Measurements from ENCODE around the gene GOLGA8A.

GOLGA8A gene

GRCh38 chr15:34437687-34438086 is at the start of gene GOLGA8A:
GOLGA8A (minus strand) TSS chr15:34437808; CDS start chr15:34389691, 48,117 bp downstream.
- TF ChIP-seq CTCF (IDR thresholded peaks at IDR 0.05; ENCODE audit: low read depth, low read length) = no peak
- H3K4me3 ChIP-seq (ENCODE audit: low read depth, low read length) = peak within 1 kb of the TSS; percentile 62

GRCh38 chr15:34483644-34484043 is 46.0 kb upstream of the GOLGA8A start:
- TF ChIP-seq CTCF (IDR thresholded peaks at IDR 0.05; ENCODE audit: low read depth, low read length) = no peak
- no peak overlapping the region for H3K4me3 ChIP-seq (ENCODE audit: low read depth, low read length)

GRCh38 chr15:34481370-34481769 is 43.8 kb upstream of the GOLGA8A start:
- no peak overlapping the region for H3K4me3 ChIP-seq (ENCODE audit: low read depth, low read length)
- no peak for TF ChIP-seq CTCF (IDR thresholded peaks at IDR 0.05; ENCODE audit: low read depth, low read length)

- no peak overlapping the region for H3K4me3 ChIP-seq (ENCODE audit: low read depth, low read length)
- no peak for TF ChIP-seq CTCF (IDR thresholded peaks at IDR 0.05; ENCODE audit: low read depth, low read length)
Measured at GRCh38 chr15:34473840-34474239, 36.2 kb upstream of the GOLGA8A start.

- H3K4me3 ChIP-seq (ENCODE audit: low read depth, low read length) = no peak overlapping the region
- TF ChIP-seq CTCF (IDR thresholded peaks at IDR 0.05; ENCODE audit: low read depth, low read length) = no peak
Measured at GRCh38 chr15:34472947-34473346, 35.3 kb upstream of the GOLGA8A start.

- no peak overlapping the region for H3K4me3 ChIP-seq (ENCODE audit: low read depth, low read length)
- no peak for TF ChIP-seq CTCF (IDR thresholded peaks at IDR 0.05; ENCODE audit: low read depth, low read length)
Measured at GRCh38 chr15:34470892-34471291, 33.3 kb upstream of the GOLGA8A start.

- no peak for TF ChIP-seq CTCF (IDR thresholded peaks at IDR 0.05; ENCODE audit: low read depth, low read length)
- no peak overlapping the region for H3K4me3 ChIP-seq (ENCODE audit: low read depth, low read length)
Measured at GRCh38 chr15:34470091-34470490, 32.5 kb upstream of the GOLGA8A start.
